ENCODE data around the gene TLCD2.
"Not testable (repeated sequence)": the region's sequence is repeated elsewhere in the genome, so short reads cannot be mapped to it uniquely, and the experiment has no call there.

The TLCD2 gene, protein sequence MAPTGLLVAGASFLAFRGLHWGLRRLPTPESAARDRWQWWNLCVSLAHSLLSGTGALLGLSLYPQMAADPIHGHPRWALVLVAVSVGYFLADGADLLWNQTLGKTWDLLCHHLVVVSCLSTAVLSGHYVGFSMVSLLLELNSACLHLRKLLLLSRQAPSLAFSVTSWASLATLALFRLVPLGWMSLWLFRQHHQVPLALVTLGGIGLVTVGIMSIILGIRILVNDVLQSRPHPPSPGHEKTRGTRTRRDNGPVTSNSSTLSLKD

DNA sequence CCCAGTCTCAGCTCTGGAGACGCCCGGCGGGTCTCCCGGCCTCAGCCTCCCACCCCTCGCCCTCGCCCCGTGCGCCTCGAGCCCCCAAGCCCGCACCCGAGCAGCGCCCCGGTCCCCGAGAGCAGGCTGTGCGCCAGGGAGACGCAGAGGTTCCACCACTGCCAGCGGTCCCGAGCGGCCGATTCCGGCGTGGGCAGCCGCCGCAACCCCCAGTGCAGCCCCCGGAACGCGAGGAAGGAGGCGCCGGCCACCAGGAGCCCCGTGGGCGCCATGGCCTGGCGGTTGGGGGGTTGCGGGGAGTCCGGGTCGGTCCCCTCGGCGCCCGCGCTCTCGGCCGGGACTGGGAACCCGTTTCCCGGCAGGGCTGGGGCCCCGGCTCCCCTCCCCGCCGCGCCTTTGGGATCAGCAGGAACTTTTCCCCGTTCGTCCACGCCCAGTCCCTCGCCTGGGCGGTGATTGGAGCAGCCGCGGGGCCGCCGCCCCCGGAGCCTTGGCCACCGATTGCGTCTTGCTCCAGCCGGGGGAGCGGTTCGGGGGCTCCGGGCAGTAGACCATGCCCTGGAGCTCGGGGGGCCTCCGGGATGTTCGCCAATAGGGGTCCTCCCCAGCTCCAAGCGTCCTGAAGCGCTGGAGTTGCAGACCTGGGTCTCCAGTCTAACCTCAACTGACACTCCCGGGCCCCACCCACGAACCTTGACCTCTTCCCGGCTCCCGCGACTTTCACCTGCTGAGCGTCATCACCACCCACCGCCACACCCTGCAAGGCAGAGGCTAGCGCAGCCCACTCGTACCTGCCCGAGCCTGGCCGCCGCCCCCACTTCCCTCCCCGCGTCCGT, at the start of gene TLCD2:
Gene TLCD2, minus strand, starts transcription at position 407 of the 836 bp plus-strand sequence. Its CDS starts 135 bp downstream, at position 272.
- DNase-seq: no peak

DNA sequence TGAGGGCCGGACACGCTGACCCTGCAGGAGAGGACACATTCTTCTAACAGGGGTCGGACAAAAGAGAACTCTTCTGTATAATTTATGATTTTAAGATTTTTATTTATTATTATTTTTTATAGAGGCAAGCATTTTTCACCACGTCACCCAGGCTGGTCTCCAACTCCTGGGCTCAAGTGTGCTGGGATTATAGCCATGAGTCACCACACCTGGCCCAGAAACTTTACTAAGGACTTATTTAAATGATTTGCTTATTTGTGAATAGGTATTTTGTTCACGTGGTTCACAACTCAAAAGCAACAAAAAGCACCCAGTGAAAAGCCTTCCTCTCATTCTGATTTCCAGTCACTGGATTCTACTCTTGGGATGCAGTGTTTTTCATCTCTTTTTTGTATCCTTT, 49.4 kb upstream of the TLCD2 start:
- DNase-seq: no peak

DNA sequence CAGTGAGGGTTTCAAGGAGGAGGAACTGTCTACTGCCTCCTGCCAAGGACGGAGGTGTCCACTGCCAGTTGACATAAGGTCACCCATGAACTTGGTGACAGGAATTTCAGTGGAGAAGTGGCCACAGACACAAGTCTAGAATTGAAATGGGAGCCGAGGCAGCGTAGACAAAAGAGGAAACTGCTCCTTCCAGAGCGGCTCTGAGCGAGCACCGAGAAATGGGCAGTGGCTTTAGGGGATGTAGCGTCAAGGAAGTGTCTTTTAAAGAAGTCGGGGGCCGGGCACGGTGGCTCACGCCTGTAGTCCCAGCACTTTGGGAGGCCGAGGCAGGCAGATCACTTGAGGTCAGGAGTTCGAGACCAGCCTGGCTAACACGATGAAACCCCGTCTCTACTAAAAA, 48.6 kb upstream of the TLCD2 start:
- DNase-seq: no peak

DNA sequence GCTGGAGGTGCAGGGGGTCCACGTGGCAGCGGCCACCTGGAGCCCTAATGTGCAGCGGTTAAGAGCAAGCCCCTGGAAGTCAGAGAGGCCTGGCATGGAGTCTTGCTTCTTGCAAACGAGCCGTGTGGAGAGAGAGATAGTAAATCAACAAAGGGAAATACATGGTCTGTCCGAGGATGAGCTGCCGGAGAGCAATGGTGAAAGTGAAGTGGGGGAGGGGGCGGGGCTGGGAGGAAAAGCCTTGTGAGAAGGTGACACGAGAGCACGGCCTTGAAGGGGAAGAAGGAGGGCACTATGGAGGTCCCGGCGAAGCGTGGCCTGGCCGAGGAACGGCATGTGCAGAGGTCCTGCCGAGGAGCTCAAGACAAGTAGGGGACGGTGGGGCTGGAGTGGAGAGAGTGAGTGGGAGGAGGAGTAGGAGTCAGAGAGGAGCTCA, 45.7 kb upstream of the TLCD2 start:
- DNase-seq: no peak

DNA sequence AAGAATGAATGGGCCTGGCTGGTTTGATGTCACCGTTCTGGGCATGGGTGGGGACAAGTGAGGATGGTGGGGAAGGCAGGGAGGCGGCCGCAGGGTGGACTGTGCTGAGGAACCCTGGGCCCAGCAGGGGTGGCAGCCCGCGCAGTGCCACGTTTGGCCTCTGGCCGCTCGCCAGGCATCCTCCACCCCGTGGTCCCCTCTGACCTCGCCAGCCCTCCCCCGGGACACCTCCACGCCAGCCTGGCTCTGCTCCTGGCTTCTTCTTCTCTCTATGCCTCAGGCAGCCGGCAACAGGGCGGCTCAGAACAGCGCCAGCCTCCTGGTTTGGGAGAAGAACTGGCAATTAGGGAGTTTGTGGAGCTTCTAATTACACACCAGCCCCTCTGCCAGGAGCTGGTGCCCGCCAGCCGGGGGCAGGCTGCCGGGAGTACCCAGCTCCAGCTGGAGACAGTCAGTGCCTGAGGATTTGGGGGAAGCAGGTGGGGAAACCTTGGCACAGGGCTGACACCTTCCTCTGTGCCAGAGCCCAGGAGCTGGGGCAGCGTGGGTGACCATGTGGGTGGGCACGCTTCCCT, 45.2 kb upstream of the TLCD2 start:
- no peak for DNase-seq

DNA sequence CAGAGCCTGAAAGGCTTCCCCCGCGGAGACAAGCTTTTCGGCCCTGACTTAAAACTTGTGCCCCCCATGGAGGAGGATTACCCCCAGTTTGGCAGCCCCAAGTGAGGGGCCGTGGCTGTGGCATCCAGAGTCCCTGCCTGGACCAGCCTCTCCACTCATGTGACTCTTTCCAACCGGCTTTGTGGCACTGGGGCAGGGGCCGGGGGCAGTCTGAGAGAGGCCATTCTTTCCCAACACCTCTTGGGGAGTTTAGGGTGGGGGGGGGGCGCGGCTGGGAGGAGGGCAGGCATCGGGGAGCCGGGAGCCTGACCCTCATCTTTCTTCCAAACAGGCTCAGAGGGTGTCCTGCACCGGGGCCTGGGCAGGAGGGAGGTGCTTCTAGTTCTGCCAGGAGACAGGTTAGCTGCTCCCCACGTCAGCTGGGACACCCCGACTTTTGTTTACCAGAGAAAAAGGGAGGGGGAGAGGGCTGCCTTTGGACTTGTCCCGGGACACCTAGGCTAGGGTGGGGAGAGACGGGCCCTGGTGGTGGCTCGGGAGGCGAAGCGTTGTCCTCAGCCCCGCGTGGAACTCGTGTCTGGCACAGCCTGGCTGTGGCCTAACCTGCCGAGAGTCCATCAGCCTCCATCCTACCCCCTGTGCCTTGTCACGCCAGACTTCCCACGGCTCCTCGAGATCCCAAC, 44.4 kb upstream of the TLCD2 start:
- DNase-seq: no peak

DNA sequence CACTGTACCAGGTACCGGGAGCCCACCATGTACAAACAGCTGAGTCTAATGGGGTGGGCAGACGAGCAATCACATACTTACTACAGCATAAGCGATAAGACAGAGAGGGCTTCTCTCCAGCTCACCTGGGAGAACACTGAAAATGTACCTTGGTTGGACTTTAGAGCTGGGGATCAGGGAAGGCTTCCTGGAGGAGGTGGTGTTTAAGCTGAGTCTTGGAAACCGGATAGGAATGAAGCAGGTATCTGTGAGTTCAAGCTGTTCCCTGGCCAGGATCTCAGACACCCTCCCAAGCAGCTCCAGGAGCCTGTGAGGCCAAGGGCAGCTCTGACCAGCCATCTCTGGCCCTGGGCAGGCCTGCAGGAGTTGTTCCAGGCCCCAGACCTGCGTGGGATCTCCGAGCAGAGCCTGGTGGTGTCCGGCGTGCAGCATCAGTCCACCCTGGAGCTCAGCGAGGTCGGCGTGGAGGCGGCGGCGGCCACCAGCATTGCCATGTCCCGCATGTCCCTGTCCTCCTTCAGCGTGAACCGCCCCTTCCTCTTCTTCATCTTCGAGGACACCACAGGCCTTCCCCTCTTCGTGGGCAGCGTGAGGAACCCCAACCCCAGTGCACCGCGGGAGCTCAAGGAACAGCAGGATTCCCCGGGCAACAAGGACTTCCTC, 43.7 kb upstream of the TLCD2 start:
- DNase-seq: no peak

DNA sequence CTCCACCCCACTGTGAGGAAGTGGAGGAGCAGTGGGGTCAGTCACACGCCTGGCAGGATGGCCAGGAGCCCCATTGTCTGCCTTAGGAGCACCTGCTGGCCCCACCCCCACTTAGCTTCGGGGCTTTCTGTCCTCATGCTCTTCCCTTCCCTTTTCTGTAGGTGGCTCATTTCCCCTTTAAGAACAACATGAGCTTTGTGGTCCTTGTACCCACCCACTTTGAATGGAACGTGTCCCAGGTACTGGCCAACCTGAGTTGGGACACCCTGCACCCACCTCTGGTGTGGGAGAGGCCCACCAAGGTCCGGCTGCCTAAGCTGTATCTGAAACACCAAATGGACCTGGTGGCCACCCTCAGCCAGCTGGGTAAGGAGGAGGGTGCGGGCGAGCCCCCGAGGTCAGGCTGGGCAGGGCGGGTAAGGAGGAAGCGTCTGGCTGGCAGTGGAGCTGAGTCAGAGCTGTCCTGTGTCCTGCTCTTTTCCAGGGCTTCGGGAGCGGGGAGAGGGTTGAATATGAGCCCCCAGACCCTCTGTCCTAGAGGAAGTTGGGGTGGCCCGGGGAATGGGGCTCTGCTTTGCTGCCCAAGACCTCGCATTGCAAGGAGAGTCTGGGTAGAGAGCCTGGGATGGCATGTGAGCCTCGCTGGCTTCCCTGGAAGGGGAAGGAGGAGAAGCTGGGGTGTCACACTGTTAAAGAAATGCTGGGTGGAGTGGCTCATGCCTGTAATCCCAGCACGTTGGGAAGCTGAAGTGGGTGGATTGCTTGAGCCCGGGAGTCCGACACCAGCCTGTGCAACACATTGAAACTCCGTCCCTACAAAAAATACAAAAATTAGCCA, 42.5 kb upstream of the TLCD2 start:
- peak; percentile 0 for DNase-seq

DNA sequence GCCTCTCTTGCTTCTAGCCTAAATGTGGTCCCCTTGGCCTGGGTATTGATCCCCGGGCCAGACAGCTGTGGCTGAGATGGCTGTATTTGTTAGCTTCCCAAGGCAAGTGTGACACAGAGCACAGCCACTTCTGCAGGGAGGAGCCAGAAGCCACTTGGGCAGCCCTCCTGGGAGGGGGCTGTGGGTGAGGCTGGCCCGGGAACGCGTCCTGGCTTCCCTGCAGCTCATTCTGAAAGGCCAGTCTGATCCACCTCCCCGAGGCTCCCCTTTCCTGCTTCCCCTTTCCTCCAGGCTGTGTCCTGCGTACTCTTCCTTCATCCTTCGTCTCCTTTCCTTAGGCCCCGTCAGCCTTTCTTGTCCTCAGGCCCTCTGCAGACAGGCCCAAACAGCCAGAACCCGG, 40.5 kb upstream of the TLCD2 start:
- no peak for DNase-seq

DNA sequence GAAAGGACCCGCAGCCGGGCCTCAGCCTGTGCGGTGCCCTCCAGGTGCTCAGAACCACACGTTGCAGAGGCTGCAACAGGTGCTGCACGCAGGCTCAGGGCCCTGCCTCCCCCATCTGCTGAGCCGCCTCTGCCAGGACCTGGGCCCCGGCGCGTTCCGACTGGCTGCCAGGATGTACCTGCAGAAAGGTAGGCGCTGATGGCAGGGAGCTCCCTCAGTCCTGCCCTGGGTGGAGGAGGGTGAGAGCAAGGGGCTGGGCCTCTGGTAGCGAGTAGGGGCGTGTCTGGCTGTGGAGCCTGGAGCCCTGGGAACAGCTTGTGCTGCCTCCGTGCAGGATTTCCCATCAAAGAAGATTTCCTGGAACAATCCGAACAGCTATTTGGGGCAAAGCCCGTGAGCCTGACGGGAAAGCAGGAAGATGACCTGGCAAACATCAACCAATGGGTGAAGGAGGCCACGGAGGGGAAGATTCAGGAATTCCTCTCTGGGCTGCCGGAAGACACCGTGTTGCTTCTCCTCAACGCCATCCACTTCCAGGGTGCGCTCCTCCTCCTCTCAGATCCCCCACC, 36.9 kb upstream of the TLCD2 start:
- DNase-seq: no peak

DNA sequence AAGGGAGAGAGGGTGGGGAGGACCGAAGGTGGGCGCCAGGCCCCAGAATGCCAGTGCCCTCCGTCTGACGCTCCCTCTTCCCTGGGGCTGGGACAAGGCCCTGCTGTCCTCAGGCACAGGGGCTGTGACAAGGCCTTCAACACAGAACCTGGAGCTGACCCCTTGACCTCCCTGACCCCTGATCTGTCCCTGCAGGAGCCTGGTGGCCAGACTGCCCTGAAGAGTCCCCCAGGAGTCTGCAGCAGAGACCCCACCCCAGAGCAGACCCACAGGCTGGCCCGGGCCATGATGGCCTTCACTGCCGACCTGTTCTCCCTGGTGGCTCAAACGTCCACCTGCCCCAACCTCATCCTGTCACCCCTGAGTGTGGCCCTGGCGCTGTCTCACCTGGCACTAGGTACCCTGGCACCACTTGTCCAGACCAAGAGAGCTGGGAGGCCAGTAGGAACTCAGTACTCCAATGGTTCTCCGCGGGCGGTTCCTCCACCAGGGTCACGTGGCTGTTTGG, 35.4 kb upstream of the TLCD2 start:
- DNase-seq: no peak

DNA sequence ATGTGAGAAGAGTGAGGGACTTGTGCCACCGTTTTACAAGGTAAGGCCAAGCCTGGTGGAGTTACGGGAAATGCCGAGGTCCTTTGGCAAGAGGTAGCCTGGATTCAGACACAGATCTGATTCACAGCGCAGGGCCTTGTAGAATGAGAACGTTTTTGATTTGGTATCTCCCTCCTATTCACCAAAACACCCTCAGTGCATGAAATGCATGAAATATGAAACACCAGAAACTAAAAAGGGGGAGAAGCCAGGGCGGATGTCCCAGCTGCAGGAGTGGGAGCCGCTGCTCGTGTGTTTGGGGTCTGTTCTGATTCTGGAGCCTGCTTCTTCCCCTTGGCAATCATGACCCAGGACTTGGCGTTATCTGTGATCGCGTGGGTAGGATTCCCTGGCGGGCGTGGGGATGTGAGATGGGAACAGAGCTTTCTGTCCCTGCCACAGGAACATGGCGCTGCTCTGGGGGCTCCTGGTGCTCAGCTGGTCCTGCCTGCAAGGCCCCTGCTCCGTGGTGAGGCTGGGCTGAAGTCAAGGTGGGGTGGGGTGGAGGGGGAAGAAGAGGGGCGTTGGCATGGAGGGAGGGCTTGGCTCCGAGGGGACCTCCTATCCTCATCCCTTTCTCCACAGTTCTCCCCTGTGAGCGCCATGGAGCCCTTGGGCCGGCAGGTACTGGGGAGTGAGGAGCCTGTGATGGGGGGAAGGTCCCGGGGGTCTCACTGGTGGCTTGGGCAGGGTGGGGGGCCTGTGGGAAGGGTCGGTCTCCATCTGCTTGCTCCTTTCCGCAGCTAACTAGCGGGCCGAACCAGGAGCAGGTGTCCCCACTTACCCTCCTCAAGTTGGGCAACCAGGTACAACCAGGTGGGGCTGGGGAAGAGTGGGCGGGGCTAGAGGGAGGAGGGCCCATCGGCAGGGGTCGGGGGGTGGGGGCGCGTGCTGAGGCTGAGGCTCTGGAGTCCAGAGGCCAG, 34.7 kb upstream of the TLCD2 start:
- DNase-seq: no peak

DNA sequence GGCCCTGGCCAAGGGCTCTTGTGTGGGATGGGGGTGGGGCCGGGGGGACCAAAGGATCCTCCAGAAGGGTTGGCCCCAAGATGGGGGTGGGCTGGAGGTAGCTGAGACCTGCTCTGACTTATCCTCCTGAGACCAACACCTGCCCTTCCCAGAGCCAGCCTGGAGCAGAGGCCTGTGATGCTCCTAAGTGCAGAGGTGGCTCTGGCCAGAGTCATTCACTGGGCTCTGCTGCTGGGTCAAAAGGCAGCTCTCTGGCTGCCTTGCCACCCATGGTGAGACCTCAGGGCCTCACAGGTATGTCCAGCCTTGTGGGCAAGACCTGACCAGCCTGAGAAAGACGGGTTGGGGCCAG, 32.9 kb upstream of the TLCD2 start:
- DNase-seq: no peak

DNA sequence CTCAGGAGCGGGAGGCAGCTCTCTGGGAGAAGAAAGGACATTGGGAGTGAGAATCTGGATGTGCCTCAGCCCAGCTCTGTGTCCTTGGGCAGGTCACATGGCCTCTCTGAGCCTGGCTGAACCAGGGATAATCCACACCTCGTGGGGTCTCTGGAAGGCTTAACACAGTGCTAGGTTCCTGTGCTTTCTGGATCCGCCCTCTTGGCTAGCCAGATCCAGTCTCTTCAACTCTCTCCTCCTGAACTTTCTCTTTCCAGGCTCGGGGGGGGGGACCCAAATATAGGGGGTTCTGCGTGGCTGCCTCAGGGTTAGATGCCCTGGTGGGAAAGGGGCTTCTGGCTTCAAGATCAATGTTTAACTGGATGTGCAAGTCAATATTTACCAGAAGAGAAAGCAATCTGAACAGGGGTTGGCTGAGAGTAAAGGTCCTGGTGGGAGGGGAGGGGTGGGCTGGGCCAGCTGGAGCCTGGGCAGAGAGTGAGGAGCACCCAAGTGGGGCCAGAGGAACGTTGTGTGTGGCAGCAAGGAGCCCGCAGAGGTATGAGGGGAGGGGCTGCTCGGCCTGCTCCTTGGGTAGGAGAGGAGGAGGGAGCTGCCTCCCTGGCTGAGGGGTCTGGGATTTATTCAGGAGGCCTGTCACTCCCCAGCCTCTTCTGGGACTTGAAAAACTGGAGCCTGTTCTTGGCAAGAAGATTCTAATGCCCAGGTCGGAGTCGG, 32.4 kb upstream of the TLCD2 start, which contains the start of gene SERPINF2:
Gene SERPINF2, plus strand, starts transcription at position 501 of the 717 bp plus-strand sequence. CDS start 2,125 bp downstream, outside the sequence.
- no peak for DNase-seq

DNA sequence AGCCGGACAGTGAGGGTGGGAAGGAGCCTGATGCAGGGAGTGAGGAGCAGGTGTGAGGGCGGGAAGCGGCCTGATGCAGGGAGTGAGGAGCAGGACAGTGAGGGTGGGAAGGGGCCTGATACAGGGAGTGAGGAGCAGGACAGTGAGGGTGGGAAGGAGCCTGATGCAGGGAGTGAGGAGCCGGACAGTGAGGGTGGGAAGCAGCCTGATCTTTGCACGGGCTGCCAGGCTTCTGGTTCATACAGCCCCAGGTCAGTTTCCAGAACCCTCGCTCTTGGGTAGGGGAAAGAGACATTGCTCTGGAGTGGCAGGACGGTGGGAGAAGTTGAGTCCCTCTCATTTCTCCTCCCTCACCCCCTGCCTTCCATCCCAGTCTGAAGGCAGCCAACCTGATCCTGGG, 31.7 kb upstream of the TLCD2 start:
- not testable (repeated sequence) for DNase-seq

DNA sequence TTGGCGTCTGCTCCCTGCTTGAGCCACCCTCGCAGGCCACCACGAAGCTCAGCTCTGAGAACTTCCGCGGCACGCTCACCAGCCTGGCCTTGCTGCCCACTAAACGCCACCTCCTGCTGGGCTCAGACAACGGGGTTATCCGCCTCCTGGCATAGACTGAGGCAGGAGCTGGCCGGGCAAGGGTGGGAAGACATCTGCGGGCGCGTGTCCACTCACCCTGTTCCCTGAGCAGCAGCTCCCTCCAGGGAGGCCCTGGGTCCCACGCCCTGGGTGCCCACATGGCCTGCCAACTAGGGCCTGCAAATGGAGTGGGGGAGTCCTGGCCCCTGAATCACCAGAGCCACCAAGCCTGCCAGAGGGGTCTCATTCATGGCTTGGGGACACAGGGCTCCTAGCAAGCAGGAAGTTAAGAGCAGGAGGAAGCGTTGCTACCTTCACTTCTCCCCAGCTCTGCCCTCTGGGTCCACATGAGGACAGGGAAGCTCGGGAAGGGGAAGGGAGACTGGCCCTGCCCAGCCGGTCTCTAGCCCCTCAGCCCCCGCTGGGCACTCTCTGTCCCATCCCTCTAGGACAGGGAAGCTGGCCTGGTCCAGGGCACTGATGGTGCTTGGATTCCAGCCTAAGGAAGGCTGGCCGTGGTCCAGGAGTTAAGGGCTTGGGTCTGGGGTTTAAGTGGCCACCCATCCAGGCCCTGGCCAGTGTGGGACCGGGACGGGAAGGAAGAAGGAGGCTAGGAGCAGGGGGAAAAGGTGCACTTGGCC, 27.5 kb upstream of the TLCD2 start:
- no peak for DNase-seq

DNA sequence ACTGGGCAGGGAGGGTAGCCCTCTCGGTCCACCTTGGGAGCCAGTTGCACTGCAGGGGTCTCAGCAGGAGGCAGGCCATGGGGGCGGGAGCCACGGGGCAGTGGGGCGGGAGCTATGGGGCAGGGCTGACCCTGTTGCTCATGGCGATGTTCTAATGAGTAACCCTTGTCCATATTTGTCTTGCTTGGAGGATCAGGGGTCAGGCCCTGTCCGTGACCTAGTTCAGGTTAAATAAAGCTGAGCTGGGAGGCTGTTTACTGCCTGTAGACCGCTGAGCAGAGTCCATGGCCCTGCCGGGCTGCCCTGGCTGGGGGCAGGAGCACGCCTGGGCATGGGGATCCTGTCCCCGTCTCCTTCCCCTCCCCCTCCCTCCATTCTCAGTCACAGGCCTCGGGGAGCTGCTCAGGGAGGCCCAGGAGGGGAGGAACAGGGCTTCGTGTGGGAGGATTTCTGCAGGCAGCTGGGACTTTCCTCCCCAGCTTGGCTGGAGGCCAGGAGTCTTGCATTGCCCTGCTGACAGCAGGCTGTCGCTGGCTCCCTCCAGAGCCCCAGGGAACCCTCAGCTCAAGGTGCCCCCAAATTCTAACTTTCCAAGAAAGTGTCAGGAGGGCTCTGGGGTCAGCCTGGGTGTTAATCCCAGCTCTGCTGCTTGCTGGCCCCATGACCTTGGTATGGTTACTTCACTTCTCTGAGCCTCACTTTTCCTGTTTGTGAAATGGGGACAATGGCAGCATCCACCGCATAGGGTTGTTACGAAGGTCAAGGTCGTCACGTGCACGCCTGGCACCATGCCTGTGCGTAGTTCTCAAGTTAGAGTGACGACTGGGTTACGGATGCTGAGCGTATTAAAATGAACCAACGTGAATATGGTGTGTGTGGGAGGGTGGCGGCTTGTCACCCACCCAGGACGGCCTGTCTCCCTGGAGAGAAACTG, 26.4 kb upstream of the TLCD2 start:
- peak; percentile 25 for DNase-seq

Data from GF-D8 (cell line).